Breast epithelium (tissue), 4 donors: ENCODE measurements around the gene FKBP6. TPM values are rescaled to one million over a fixed set of nuclear protein-coding genes. Genes with fewer than 3 reads are reported as not detected.

Source experiments
- DNase-seq, 2 donors: peaks; one replicate each; pipeline ENCODE4 v3.0.0-alpha.2; 2019; ENCODE audit warnings: low spot score in 2 of 2
- H3K27ac ChIP-seq, 2 donors: fragments of 200-600 bp; sonication (generic) in 1 of 2; one replicate each; pipeline ENCODE4 v1.5.1; 2016 to 2019; ENCODE audit warnings: mild to moderate bottlenecking in 1 of 2
- H3K27me3 ChIP-seq, 2 donors: fragments of 200-600 bp; sonication (generic) in 1 of 2; one replicate each; pipeline versions ENCODE4 v1.5.1 to v1.6.0; 2017 to 2019; ENCODE audit warnings: control low read depth in 1 of 2, mild to moderate bottlenecking in 1 of 2
- H3K36me3 ChIP-seq: fragments of 200-600 bp; one replicate; pipeline ENCODE4 v1.5.1; 2019
- H3K4me1 ChIP-seq, 2 donors: fragments of 200-600 bp; sonication (generic); one replicate each; pipeline ENCODE4 v1.5.1; 2016 to 2019; ENCODE audit warnings: control low read depth in 1 of 2
- H3K4me3 ChIP-seq, 3 donors: fragments of 200-600 bp; sonication (generic); 1 replicate in 2 of 3; 2 replicates in 1 of 3; pipeline ENCODE4 v1.5.1; 2016 to 2019; ENCODE audit warnings: mild to moderate bottlenecking in 3 of 3, moderate library complexity in 2 of 3
- H3K9me3 ChIP-seq, 2 donors: fragments of 200-600 bp; sonication (generic) in 1 of 2; one replicate each; pipeline ENCODE4 v1.5.1; 2016 to 2019; ENCODE audit warnings: control low read depth in 1 of 2
- CTCF ChIP-seq, 3 donors: fragments of 450-650 bp; IDR thresholded peaks; one replicate each; pipeline ENCODE4 v1.5.1; 2016 to 2017; ENCODE audit warnings: antibody characterized with exemption in 3 of 3, mild to moderate bottlenecking in 3 of 3, moderate library complexity in 3 of 3
- POLR2A ChIP-seq: fragments of 450-650 bp; IDR thresholded peaks from one replicate; pipeline ENCODE4 v1.6.1; 2016; ENCODE audit warnings: antibody characterized with exemption, mild to moderate bottlenecking, moderate library complexity
- POLR2AphosphoS5 ChIP-seq, 3 donors: sonication (generic); formaldehyde crosslinking; IDR thresholded peaks; one replicate each; pipeline ENCODE4 v1.6.1; 2017; ENCODE audit warnings: antibody characterized with exemption in 3 of 3
- intact Hi-C: fragments of 100-400 bp; cut with DNase I; formaldehyde crosslinking; loops from one replicate; pipeline ENCODE4 v1.15.1; 2023; ENCODE audit warnings: low total_unique reads
- total RNA-seq, 3 donors: library from RNA; depleted of rRNA; stranded (reverse); fragments of >200 nt; gene quantifications; one replicate each; pipeline ENCODE4 v1.1.0, GENCODE V29; 2016

FKBP6 gene
- total RNA-seq, 3 donors from 2014 or later = not detected

- H3K36me3 ChIP-seq = no peaks in the 10 kb centered on the region
- intact Hi-C loops = no loop called here
- no peaks in the 10 kb centered on the region for H3K27me3 ChIP-seq
- TF ChIP-seq CTCF (IDR thresholded peaks at IDR 0.05) (no peak), POLR2AphosphoS5 (IDR thresholded peaks at IDR 0.05) (no peak), POLR2A (no peak)
- H3K4me1 ChIP-seq = no peaks in the 10 kb centered on the region
- H3K27ac ChIP-seq = no peak overlapping the region
- no peaks in the 10 kb centered on the region for H3K9me3 ChIP-seq
- DNase-seq = no peak
- no peak overlapping the region for H3K4me3 ChIP-seq
Observed at GRCh38 chr7:73343671-73344380, 15.9 kb downstream of the FKBP6 start.

GRCh38 chr7:73345538-73345937 lies 17.6 kb downstream of the FKBP6 start:
- no peak overlapping the region for H3K27ac ChIP-seq
- no peaks in the 10 kb centered on the region for H3K4me1 ChIP-seq
- no peaks in the 10 kb centered on the region for H3K36me3 ChIP-seq
- TF ChIP-seq POLR2A = no peak
- no peak for TF ChIP-seq POLR2AphosphoS5 (IDR thresholded peaks at IDR 0.05)
- H3K4me3 ChIP-seq = no peak overlapping the region
- no peaks in the 10 kb centered on the region for H3K27me3 ChIP-seq
- no peak for DNase-seq
- intact Hi-C loops = no loop called here
- H3K9me3 ChIP-seq = no peaks in the 10 kb centered on the region

- Histone ChIP-seq H3K27me3 (no peaks in the 10 kb centered on the region), H3K4me1 (no peaks in the 10 kb centered on the region), H3K4me3 (no peak overlapping the region), H3K27ac (no peak overlapping the region), H3K36me3 (no peaks in the 10 kb centered on the region), H3K9me3 (no peaks in the 10 kb centered on the region)
- no peak for DNase-seq
- intact Hi-C loops = no loop called here
- no peak for TF ChIP-seq POLR2AphosphoS5 (IDR thresholded peaks at IDR 0.05)
- no peak for TF ChIP-seq POLR2A
- TF ChIP-seq CTCF (IDR thresholded peaks at IDR 0.05) = no peak
Observed at GRCh38 chr7:73345951-73346350, 18.0 kb downstream of the FKBP6 start.

- Histone ChIP-seq H3K4me3 (no peak overlapping the region), H3K27ac (no peak overlapping the region), H3K36me3 (no peaks in the 10 kb centered on the region), H3K9me3 (peaks cover 0 to 4% of the 10 kb centered on the region in 2 donors), H3K27me3 (no peaks in the 10 kb centered on the region), H3K4me1 (no peaks in the 10 kb centered on the region)
- intact Hi-C loops = no loop called here
- DNase-seq = no peak
- TF ChIP-seq CTCF (IDR thresholded peaks at IDR 0.05) (no peak), POLR2A (no peak), POLR2AphosphoS5 (IDR thresholded peaks at IDR 0.05) (no peak)
Observed at GRCh38 chr7:73349763-73350162, 21.8 kb downstream of the FKBP6 start.

- Histone ChIP-seq H3K9me3 (peaks cover 0 to 4% of the 10 kb centered on the region in 2 donors), H3K27ac (no peak overlapping the region), H3K4me1 (no peaks in the 10 kb centered on the region), H3K36me3 (no peaks in the 10 kb centered on the region), H3K4me3 (no peak overlapping the region), H3K27me3 (no peaks in the 10 kb centered on the region)
- no peak for DNase-seq
- no peak for TF ChIP-seq POLR2AphosphoS5 (IDR thresholded peaks at IDR 0.05)
- TF ChIP-seq POLR2A = no peak
- no peak for TF ChIP-seq CTCF (IDR thresholded peaks at IDR 0.05)
- intact Hi-C loops = no loop called here
Observed at GRCh38 chr7:73350306-73351068, 22.5 kb downstream of the FKBP6 start.
